Upper lobe of left lung (tissue), 6 donors: ENCODE data around the gene KLK13. TPM values are rescaled to one million over a fixed set of nuclear protein-coding genes. Genes with fewer than 3 reads are reported as not detected.

Source experiments
- ATAC-seq, 2 donors: fragments of 200-7000 bp; cut with Tn5 transposase; one replicate each; pipeline ENCODE4 v1.9.1; 2022; ENCODE audit warnings: mild to moderate bottlenecking in 2 of 2, moderate library complexity in 2 of 2; ENCODE audit not compliant: low FRiP score in 2 of 2
- DNase-seq, 2 donors: peaks; one replicate each; pipeline ENCODE4 v3.0.0-alpha.2; 2019 to 2020
- H3K27ac ChIP-seq, 4 donors: fragments of 200-600 bp; sonication (generic); one replicate each; pipeline ENCODE4 v1.5.1; 2016 to 2019
- H3K27me3 ChIP-seq, 4 donors: fragments of 200-600 bp; sonication (generic); one replicate each; pipeline ENCODE4 v1.5.1; 2017 to 2019
- H3K36me3 ChIP-seq, 4 donors: fragments of 200-600 bp; sonication (generic); one replicate each; pipeline ENCODE4 v1.5.1; 2016 to 2019
- H3K4me1 ChIP-seq, 4 donors: fragments of 200-600 bp; sonication (generic); one replicate each; pipeline ENCODE4 v1.5.1; 2018 to 2019
- H3K4me3 ChIP-seq, 4 donors: fragments of 200-600 bp; sonication (generic); one replicate each; pipeline ENCODE4 v1.5.1; 2017 to 2019; ENCODE audit warnings: mild to moderate bottlenecking in 2 of 4, moderate library complexity in 1 of 4
- H3K9me3 ChIP-seq, 4 donors: fragments of 200-600 bp; sonication (generic); one replicate each; pipeline ENCODE4 v1.5.1; 2018 to 2019
- CTCF ChIP-seq, 6 experiments: fragments of 450-650 bp in 4 of 6; fragments of 200-600 bp in 2 of 6; sonication (generic) in 2 of 6; IDR thresholded peaks; one replicate each; pipeline ENCODE4 v1.5.1; 2016 to 2019; ENCODE audit warnings: antibody characterized with exemption in 6 of 6
- EP300 ChIP-seq, 4 donors: sonication (generic); formaldehyde crosslinking; IDR thresholded peaks; one replicate each; pipeline ENCODE4 v1.5.1; 2017; ENCODE audit warnings: antibody characterized with exemption in 4 of 4, control low read depth in 2 of 4
- POLR2A ChIP-seq, 4 donors: fragments of 450-650 bp; IDR thresholded peaks; one replicate each; pipeline ENCODE4 v1.5.1; 2016 to 2017; ENCODE audit warnings: antibody characterized with exemption in 4 of 4, mild to moderate bottlenecking in 2 of 4
- POLR2AphosphoS5 ChIP-seq, 2 donors: sonication (generic); formaldehyde crosslinking; IDR thresholded peaks; one replicate each; pipeline ENCODE4 v1.5.1; 2017; ENCODE audit warnings: antibody characterized with exemption in 2 of 2
- WGBS, 2 donors: methylation state at CpG; one replicate each; pipeline ENCODE4 v1.1.5; 2017 to 2018; 5-methylcytosine and 5-hydroxymethylcytosine counted together
- total RNA-seq, 6 donors: library from RNA; depleted of rRNA in 4 of 6; stranded (reverse); fragments of >200 nt in 4 of 6; gene quantifications; one replicate each; pipeline versions ENCODE4 v1.1.0 to v1.2.1, GENCODE V29; 2016 to 2021
- donor health status: DM: no; HTN: no; CAD: no; lungs with moderate emphysema.
- donor health status: DM: no; HTN: yes; CAD: no; lungs with severe emphysema.

The KLK13 gene
- total RNA-seq, 6 donors from 2014 or later = 0.54 to 24.1 (median 1.9) TPM; not detected in 2

- Histone ChIP-seq H3K27me3 (peaks cover 0 to 5% (median 0%) of the 10 kb centered on the region in 4 donors), H3K4me1 (no peaks in the 10 kb centered on the region), H3K36me3 (no peaks in the 10 kb centered on the region), H3K4me3 (no peak overlapping the region), H3K27ac (no peak overlapping the region), H3K9me3 (no peaks in the 10 kb centered on the region)
- DNase-seq (peak in 1 of 2 donors; percentile 76), ATAC-seq (no peak)
- WGBS, 2 donors = 90 to 93% methylated on average over 12 to 28 of the region's 28 CpGs
- TF ChIP-seq POLR2A (IDR thresholded peaks at IDR 0.05) = no peak
- TF ChIP-seq POLR2AphosphoS5 (IDR thresholded peaks at IDR 0.05) = no peak
- TF ChIP-seq CTCF (IDR thresholded peaks at IDR 0.05) = no peak
- no peak for TF ChIP-seq EP300 (IDR thresholded peaks at IDR 0.05)
These were observed 33.0 kb downstream of the KLK13 start for GRCh38 chr19:51031880-51032225.

GRCh38 chr19:51031220-51031879 lies 33.5 kb downstream of the KLK13 start:
- no peak overlapping the region for H3K4me3 ChIP-seq
- H3K27ac ChIP-seq = no peak overlapping the region
- TF ChIP-seq CTCF (IDR thresholded peaks at IDR 0.05) = no peak
- no peak for TF ChIP-seq POLR2A (IDR thresholded peaks at IDR 0.05)
- TF ChIP-seq POLR2AphosphoS5 (IDR thresholded peaks at IDR 0.05) = no peak
- no peak for TF ChIP-seq EP300 (IDR thresholded peaks at IDR 0.05)
- peaks cover 0 to 5% (median 1%) of the 10 kb centered on the region in 4 donors for H3K27me3 ChIP-seq
- no peaks in the 10 kb centered on the region for H3K4me1 ChIP-seq
- no peaks in the 10 kb centered on the region for H3K9me3 ChIP-seq
- no peaks in the 10 kb centered on the region for H3K36me3 ChIP-seq
- DNase-seq (no peak), ATAC-seq (no peak)
- 84 to 86% methylated on average over 7 of the region's 7 CpGs for WGBS, 2 donors

- WGBS, 2 donors = 70 to 74% methylated on average over 12 to 13 of the region's 13 CpGs
- peaks cover 0 to 5% (median 2%) of the 10 kb centered on the region in 4 donors for H3K27me3 ChIP-seq
- ATAC-seq = no peak
These were observed 34.3 kb downstream of the KLK13 start for GRCh38 chr19:51030631-51031030.

GRCh38 chr19:51029718-51030117 lies 35.2 kb downstream of the KLK13 start:
- TF ChIP-seq CTCF (IDR thresholded peaks at IDR 0.05) (no peak), POLR2A (IDR thresholded peaks at IDR 0.05) (no peak), POLR2AphosphoS5 (IDR thresholded peaks at IDR 0.05) (no peak), EP300 (IDR thresholded peaks at IDR 0.05) (no peak)
- DNase-seq = no peak
- 65 to 88% methylated on average over 2 of the region's 2 CpGs for WGBS, 2 donors

More at GRCh38 chr19:51030631-51031030, 34.3 kb downstream of the KLK13 start:
- Histone ChIP-seq H3K27ac (no peak overlapping the region), H3K4me3 (no peak overlapping the region), H3K4me1 (peaks cover 0 to under 1% (median 0%) of the 10 kb centered on the region in 4 donors), H3K9me3 (no peaks in the 10 kb centered on the region), H3K36me3 (no peaks in the 10 kb centered on the region)
- no peak for DNase-seq
- TF ChIP-seq EP300 (IDR thresholded peaks at IDR 0.05) = no peak
- no peak for TF ChIP-seq CTCF (IDR thresholded peaks at IDR 0.05)
- no peak for TF ChIP-seq POLR2AphosphoS5 (IDR thresholded peaks at IDR 0.05)
- no peak for TF ChIP-seq POLR2A (IDR thresholded peaks at IDR 0.05)

GRCh38 chr19:51027873-51028272 lies 37.0 kb downstream of the KLK13 start:
- TF ChIP-seq POLR2AphosphoS5 (IDR thresholded peaks at IDR 0.05) (no peak), POLR2A (IDR thresholded peaks at IDR 0.05) (no peak), CTCF (IDR thresholded peaks at IDR 0.05) (no peak), EP300 (IDR thresholded peaks at IDR 0.05) (no peak)
- ATAC-seq = no peak
- no peaks in the 10 kb centered on the region for H3K9me3 ChIP-seq
- H3K4me1 ChIP-seq = peaks cover 0 to 3% (median 0%) of the 10 kb centered on the region in 4 donors
- H3K27me3 ChIP-seq = peaks cover 0 to 5% (median 2%) of the 10 kb centered on the region in 4 donors
- DNase-seq = no peak
- H3K4me3 ChIP-seq = no peak overlapping the region
- no peak overlapping the region for H3K27ac ChIP-seq
- WGBS, 2 donors = 53 to 69% methylated on average over 5 of the region's 5 CpGs
- no peaks in the 10 kb centered on the region for H3K36me3 ChIP-seq

More at GRCh38 chr19:51029718-51030117, 35.2 kb downstream of the KLK13 start:
- H3K27ac ChIP-seq = no peak overlapping the region
- H3K27me3 ChIP-seq = peaks cover 0 to 5% (median 2%) of the 10 kb centered on the region in 4 donors
- H3K36me3 ChIP-seq = no peaks in the 10 kb centered on the region
- no peaks in the 10 kb centered on the region for H3K9me3 ChIP-seq
- no peak overlapping the region for H3K4me3 ChIP-seq
- ATAC-seq = no peak
- H3K4me1 ChIP-seq = peaks cover 0 to 3% (median 0%) of the 10 kb centered on the region in 4 donors
